HG03159 (cell line): Measurements from ENCODE around the gene SPAM1.
"Not testable (repeated sequence)": the region's sequence is repeated elsewhere in the genome, so short reads cannot be mapped to it uniquely, and the experiment has no call there.

Experiments used
- ATAC-seq: cut with Tn5 transposase; IDR thresholded peaks from one replicate; pipeline ENCODE4 v1.9.1; 2021; ENCODE audit warnings: mild to moderate bottlenecking, moderate library complexity; ENCODE audit not compliant: unreplicated experiment

The SPAM1 gene

DNA sequence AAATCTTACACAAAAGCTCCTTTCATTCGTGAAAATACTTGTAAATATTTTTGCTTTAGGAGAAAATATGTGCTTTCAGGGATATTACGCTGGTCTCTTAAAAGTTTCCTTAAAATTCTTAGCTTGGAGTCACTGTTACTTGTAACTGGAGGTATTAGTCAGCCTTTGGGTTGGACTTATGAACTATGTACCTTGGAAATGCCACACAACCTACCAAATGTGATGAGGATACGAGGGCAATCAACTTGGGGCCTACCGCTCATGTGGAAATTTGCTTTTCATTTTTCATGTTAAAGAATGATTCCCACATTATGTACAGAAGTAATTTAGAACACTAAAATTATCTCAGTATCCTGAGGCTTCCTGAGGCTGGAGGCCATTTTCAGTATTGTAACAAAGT, 23.1 kb downstream of the SPAM1 start:
- no peak for ATAC-seq

DNA sequence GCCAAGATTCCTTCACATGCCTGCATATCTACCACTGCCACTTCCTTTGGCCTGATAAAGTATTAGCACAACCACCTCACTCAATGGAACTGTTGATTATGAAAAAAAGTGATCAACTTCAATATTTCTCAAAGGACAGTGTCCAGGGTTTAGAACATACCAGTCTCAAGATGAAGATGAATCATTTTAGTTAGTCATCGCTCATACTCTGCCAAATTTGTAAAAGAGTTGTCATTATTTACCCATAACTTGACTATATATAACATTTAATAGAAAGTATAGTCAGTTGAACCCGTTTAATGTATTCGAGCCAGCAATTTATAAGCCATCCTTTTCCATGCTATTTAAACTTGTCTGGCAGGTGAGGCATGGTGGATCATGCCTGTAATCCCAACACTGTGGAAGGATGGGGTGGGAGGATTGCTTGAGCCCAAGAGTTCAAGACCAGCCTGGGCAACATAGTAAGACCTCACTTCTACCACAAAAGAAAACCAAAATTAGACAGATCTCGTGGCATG, 33.2 kb downstream of the SPAM1 start:
- ATAC-seq: no peak

DNA sequence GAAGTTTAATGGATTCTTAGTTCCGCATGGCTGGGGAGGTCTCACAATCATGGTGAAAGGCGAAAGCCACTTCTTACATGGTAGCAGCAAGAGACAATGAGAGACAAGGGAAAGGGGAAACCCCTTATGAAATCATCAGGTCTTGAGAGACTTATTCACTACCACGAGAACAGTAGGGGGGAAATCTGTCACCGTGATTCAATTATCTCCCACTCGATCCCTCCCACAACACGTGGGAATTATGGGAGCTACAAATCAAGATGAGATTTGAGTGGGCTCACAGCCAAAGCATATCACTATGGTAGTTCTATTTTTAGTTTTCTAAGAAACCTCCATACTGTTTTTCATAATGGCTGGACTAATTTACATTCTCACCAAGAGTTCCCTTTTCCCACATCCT, 36.7 kb downstream of the SPAM1 start:
- no peak for ATAC-seq

DNA sequence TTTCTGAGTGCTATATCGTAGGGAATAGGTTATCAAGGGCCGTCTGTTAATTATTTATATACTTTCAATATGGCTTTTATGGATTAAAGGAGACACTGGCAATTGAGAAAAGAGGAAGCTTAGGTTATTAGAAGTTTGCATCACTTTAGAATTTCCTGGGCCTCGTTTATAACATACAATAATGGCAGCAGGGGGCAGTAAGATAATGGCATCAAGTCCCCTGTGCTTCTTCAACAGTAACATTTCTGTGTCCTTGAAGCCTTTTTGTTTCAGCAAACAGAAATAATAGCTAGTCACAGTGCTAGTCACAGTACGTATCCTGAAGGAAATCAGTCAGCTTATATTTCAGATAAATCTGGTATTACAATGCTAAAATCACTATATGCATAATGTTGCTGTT, 41.9 kb downstream of the SPAM1 start:
- no peak for ATAC-seq

DNA sequence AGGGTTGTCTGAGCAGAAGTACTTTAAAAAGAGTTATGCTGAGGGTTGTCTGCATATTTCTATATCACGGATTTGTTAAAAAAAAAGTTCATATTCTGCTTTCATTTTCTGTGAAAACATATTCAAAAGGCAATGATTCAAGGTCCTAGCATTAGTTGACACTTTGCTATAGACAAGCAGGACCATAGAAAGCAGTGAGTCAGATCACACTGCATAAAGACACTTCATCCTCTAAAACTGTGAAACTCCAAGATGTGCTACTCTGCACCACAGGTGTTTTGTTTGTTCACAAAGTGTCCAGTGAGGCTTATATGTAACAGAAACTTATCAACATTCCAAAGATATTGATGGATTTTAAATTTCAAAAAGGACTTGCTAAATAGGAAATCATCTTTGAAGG, 47.0 kb downstream of the SPAM1 start:
- ATAC-seq: no peak

DNA sequence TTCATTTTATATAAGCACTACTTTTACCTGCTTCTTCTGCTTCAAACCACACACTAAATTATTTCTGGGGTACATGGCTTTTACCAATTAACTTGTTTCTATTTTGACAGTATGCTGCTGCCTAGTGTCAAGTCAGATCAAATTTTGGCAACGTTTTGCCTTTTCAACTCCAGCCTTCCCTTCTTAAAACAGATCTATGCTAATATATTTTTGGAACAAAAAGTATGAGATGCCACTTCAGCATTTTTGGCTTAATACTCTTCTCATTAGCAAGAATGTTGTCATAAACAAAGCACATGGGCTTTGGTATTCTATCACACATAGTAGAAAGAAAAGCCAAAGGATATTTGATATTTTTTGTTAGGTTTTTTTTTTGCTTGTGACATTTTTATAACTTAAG, 47.8 kb downstream of the SPAM1 start:
- ATAC-seq: no peak

DNA sequence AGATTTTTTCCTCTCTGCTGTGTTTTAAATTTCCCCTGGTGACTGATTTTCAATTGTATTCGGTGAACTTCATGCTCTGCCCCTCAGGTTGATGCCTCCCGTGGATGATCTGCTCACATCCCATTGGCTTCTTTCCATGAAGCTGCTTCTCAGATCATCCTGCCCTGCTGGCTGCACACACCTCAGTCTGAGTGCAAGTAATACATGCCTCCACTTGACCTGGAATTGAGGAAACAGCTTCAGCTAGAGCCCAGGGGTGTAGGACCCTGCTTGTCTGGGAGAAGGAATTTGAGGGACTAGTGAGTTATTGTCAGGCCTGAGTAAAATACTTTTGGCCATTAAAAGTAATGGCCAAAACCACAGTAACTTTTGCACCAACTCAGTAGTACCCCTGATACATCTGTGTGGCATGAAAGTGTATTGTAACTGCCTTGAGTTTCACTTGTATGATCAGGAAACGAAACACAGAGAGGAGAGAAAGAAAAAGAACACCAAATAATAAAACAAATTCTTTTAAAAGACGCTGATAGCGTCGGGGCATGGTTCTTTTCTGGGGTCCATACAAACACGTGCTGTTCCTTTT, 49.4 kb downstream of the SPAM1 start:
- ATAC-seq: no peak

DNA sequence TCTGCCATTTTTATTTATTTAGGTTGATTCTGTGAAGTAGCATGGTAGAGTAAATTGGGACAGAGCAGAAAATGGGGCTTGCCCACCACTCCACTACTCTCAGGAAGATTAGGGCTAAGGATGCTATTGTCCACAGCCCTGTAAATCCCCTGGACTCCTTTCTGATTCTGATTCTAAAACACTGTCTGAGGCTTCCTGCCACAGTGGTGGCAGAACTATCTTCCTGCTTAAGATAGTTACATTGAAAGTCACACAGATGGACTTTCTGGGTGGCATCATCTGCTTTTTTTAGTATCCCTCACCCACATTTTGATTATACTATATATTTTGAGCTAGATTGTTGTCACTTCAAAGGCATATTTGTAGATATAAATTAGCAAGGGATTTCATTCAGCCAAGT, 50.0 kb downstream of the SPAM1 start:
- no peak for ATAC-seq

DNA sequence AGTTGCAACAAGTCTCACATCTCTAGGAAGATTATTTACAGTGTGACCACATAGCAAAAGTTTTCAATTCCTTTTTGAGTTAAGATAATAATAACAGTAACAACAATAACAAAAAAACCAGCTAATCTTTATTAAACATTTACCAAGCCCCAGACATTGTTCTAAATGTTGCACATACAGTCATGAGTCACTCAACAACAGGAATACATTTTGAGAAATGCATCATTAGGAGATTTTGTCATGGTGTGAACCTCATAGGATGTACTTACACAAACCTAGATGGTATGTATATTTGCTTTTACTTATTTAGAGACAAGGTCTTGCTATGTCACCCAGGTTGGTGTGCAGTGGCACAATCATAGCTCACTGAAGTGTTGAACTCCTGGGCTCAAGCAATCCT, 52.0 kb downstream of the SPAM1 start:
- ATAC-seq: no peak

DNA sequence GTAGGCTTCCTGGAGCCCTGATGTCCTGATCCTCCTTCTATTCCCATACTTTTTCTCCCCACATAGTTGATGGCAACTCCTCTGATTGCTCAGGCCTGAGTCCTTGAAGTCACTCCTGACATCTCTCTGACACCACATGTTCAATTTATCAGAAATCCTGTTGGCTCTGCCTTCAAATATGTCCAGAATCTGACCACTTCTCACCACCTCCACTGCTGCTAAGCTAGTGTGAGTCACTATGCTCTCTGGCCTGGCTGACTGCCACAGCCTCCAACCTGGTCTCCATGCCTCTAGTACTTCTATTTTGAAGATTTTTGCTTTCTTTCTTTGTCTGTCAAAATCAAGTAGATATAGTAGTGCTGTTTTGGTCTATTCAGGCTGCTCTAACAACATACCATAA, 54.8 kb downstream of the SPAM1 start:
- no peak for ATAC-seq

DNA sequence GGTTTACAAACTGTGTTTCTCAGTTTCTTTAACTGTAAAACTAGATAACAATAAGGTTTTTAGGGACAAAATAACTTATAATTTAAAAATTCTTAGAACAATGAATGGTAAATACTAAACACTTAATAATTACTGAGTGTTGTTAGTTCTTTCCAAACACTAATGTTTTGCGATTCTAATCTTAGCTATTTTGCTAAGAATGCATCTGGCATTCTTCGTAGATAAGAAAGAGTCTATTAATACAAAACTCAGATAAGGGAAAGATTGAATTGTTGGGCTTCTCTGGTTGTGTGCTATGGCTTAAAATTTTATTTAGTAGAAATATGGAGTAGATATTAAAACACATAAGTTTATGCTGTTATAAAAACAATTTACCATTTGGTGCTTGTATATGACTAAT, 62.4 kb downstream of the SPAM1 start:
- no peak for ATAC-seq

DNA sequence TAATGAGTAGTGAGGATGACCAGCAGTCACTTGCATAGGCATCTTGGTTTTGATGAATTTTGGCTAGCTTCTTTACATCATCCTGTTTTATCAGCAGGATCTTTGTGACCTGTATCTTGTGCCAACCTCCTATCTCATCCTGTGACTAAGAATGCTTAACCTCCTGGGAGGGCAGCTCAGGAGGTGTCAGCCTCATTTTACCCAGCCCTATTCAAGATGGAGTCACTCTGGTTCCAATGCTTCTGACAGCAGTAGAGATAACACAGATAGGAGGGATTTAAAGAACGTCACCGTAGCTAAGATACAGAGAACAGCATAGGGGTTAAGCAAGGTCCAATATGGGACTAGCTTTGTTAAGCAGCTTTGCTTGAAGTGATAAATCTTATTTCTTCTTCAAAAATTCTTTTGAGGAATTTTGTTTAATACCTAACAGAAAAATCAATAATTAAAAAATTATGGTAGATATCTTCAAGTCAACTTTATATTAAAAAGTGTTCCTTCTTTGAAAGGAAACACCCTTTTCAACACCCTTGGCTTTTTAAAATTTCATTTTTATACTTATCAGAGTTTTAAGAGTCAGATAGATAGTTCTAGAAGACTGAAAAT, 68.0 kb downstream of the SPAM1 start:
- ATAC-seq: no peak

DNA sequence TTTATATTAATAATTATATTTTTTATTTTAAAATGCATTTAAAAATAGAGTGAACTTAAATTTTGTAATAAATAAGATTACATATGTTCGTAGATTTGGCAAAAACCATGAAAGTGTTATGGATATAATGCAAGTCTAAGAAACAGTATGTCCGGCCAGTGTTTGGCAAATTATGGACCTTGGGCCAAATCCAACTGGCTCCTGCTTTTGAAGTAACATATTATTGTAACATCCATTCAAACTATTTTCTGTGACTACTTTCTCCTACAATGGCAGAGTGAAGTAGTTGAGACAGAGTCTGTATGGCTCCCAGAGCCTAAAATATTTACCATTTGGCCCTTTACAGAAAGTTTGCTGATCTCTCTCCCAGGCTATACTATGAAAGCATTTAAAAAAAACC, 69.0 kb downstream of the SPAM1 start:
- ATAC-seq: no peak

DNA sequence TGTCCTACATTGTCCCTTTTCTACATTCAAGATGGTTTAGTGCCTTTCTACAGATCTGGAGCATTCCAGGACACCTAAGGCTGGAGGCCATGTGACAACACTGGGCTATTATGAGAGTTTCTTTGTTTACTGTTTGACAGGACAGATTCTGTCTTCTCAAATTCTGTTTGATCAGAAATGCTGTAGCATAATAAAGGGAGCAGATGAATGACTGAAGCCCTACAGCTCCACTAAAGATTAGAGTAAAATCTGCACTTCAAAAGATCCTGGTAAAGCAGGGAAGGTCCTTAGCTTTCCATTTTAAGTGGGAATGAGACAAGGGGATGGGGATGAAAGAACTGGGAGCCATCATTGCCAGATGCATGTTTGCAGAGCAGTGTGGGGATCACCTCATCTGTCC, 69.4 kb downstream of the SPAM1 start:
- no peak for ATAC-seq

DNA sequence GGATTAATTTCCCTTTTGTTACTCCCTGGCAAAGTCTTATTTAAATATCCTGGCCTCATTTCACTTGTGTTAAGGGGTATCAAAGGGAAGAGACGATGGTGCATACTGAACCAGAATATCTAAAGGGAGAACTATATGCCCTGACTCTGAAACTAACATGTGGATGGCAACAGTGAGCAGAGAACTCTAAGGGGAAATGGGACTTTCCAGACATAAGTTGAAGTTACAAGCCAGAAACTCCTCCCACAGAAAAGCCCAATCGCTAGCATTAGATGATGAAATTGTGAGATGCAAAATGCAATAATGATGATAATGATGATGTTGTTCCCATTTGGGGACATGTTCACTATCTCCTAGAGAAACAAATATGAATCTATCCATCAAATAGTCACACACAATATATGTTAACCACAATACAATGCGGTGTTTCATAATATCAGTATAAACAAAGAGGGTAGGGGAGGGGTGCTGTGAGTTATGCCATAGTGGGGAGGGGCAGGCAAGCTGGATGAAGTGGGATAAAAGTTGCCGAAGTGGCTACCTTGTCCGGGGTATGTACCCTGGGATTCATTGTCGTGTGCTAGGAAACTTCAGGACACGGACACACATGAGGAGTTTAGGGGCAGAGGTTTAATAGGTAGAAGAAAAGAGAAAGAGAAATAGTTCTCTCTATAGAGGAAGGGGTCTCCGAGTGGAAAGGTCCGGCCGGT, 70.7 kb downstream of the SPAM1 start:
- no peak for ATAC-seq

DNA sequence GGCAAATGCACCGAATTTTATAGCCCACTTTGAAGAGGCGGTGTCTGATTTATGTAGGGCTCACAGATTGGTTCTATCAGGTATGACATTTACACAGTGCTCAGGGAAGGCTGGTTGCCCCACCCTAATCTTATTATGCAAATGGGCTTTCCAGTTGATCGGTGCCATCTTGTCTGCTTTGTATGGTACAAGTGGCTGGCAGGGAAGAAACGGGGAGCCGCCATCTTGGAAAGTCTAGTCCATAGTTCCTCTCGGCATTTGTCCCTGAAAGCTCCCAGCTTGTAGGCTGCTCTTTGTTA, 71.2 kb downstream of the SPAM1 start:
- ATAC-seq: no peak

DNA sequence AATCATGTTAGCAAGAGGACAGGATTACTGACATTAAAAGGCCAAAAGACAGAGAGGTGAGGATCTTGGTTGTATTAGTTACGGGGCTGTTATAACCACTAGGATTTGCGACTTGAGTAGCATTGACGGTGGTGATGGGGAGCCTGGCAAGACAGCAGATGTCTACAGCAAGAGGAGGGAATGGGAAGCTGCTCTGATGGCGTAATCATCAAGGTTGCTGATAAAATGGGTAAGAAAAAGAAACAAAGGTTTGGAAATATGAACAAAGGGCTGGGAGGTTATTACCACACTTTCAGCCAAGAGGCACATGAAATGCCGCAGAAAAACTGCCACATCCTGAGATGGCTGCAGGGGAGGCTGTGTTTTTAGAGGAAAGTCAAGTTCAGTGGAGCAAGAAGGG, 73.9 kb downstream of the SPAM1 start:
- ATAC-seq: no peak

DNA sequence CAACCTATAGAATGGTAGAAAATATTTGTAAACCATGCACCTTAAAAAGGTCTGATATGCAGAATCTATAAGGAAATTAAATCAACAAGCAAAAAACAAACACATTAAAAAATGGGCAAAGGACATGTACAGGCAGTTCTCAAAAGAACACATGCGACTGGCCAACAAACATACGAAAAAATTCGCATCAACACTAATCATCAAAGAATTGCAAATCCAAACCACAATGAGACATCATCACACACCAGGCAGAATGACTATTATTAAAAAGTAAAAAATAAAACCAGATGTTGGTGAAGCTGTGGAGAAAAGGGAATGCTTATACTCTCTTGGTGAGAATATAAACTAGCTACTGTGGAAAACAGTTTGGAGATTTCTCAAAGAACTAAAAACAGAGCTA, 74.7 kb downstream of the SPAM1 start:
- no peak for ATAC-seq

DNA sequence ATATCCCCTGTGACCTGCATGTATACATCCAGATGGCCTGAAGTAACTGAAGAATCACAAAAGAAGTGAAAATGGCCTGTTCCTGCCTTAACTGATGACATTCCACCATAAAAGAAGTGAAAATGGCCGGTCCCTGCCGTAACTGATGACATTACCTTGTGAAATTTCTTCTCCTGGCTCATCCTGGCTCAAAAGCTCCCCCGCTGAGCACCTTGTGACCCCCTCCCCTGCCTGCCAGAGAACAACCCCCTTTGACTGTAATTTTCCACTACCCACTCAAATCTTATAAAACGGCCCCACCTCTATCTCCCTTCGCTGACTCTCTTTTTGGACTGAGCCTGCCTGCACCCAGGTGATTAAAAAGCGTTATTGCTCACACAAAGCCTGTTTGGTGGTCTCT, 83.3 kb downstream of the SPAM1 start:
- ATAC-seq: not testable (repeated sequence)

DNA sequence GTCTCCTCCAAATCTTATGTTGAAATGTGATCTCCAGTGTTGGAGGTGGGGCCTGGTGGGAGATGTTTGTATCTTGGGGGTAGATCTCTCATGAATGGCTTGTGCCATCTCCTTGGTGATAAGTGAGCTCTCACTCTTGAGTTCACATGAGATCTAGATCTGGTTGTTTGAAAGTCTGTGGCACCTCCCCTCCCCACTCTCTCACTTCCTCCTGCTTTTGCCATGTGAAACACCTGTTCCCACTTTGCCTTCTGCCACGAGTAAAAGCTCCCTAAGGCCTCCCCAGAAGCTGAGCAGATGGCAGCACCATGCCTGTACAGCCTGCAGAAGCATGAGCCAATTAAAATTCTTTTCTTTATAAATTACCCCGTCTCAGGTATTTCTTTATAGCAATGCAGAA, 84.3 kb downstream of the SPAM1 start:
- ATAC-seq: no peak
